ENCODE data around the gene ARF3. TPM values are rescaled to one million over a fixed set of nuclear protein-coding genes. Genes with fewer than 3 reads are reported as not detected.

The ARF3 gene
- total RNA-seq, 1 experiment from 2014 or later = 263 TPM

GRCh38 chr12:48990552-48990951, 33.3 kb upstream of the ARF3 start:
- H3K79me2 ChIP-seq (ENCODE audit: insufficient read depth, low read length) = no peaks in the 10 kb centered on the region
- H2BK15ac ChIP-seq (ENCODE audit: low read depth, low read length) = no peak overlapping the region
- no peaks in the 10 kb centered on the region for H3K79me1 ChIP-seq (ENCODE audit: insufficient read depth, low read depth, low read length, poor library complexity, severe bottlenecking)
- no peak overlapping the region for H3T11ph ChIP-seq (ENCODE audit: low read length)
- no peak overlapping the region for H4K91ac ChIP-seq (ENCODE audit: insufficient read length, low read depth, low read length)
- no peak overlapping the region for H2BK5ac ChIP-seq (ENCODE audit: insufficient read length, low read length)
- no peak for DNase-seq
- no peak overlapping the region for H2BK12ac ChIP-seq (ENCODE audit: insufficient read length, low read depth, low read length)
- Mint-ChIP-seq H3K9me3 (0 out of 5 replicates have a peak, but pooled peaks cover 0 to 4% of the 10 kb centered on the region in 2 experiments), H3K27me3 (ENCODE audit: low read depth) (peaks cover 80% of the 10 kb centered on the region), H3K36me3 (ENCODE audit: insufficient read depth in 1 of 3, low read depth in 3 of 3) (no peaks in the 10 kb centered on the region), H3K4me3 (no peak overlapping the region), H3K4me1 (peaks cover 9 to 26% of the 10 kb centered on the region in 2 experiments), H3K27ac (no peak overlapping the region)
- H3K18ac ChIP-seq (ENCODE audit: insufficient read length, low read depth, low read length) = no peak overlapping the region
- no peak overlapping the region for H3K56ac ChIP-seq (ENCODE audit: insufficient read length, low read depth, low read length)
- no peak overlapping the region for H3K4ac ChIP-seq (ENCODE audit: low read depth, low read length)
- H2AK5ac ChIP-seq (ENCODE audit: insufficient read length, low read length) = no peak overlapping the region
- no peaks in the 10 kb centered on the region for H3K9me3 ChIP-seq (ENCODE audit: control insufficient read depth, low read depth, low read length)
- no peak overlapping the region for H3K14ac ChIP-seq (ENCODE audit: insufficient read depth, low read length)
- no peaks in the 10 kb centered on the region for H3K23me2 ChIP-seq (ENCODE audit: insufficient read length, low read depth, low read length, poor library complexity, severe bottlenecking)
- H3K27me3 ChIP-seq (ENCODE audit: insufficient read depth, low read length) = peaks cover 18% of the 10 kb centered on the region; the same call in 1 of the 2 replicates
- no peak overlapping the region for H3K23ac ChIP-seq (ENCODE audit: insufficient read length, low read depth, low read length)
- no peak overlapping the region for H3K27ac ChIP-seq (ENCODE audit: insufficient read length, low read depth, low read length)
- no peak overlapping the region for H3K4me2 ChIP-seq (ENCODE audit: insufficient read depth, insufficient read length, low read length)
- TF ChIP-seq CTCF (conservative IDR thresholded peaks at IDR 0.05) = no peak
- no peaks in the 10 kb centered on the region for H4K20me1 ChIP-seq (ENCODE audit: control insufficient read depth, insufficient read depth, insufficient read length)
- no peak overlapping the region for H4K5ac ChIP-seq (ENCODE audit: insufficient read length, low read depth, low read length)
- no peak overlapping the region for H4K8ac ChIP-seq (replicated peaks; ENCODE audit: insufficient read length, low read depth, low read length)
- no peak overlapping the region for H2BK120ac ChIP-seq (ENCODE audit: low read depth, low read length, poor library complexity, severe bottlenecking)
- H3K4me1 ChIP-seq (ENCODE audit: insufficient read depth, low read length) = no peaks in the 10 kb centered on the region
- no peak overlapping the region for H2AFZ ChIP-seq (ENCODE audit: low read length)
- H2BK20ac ChIP-seq (ENCODE audit: low read depth, low read length, poor library complexity, severe bottlenecking) = no peak overlapping the region
- H3K9ac ChIP-seq (ENCODE audit: extremely low read depth, insufficient read length, low read length) = no peak overlapping the region
